ENCODE measurements around the gene PGGT1B. TPM values are rescaled to one million over a fixed set of nuclear protein-coding genes. Genes with fewer than 3 reads are reported as not detected.

Gene PGGT1B
- 14.1 TPM for total RNA-seq

DNA sequence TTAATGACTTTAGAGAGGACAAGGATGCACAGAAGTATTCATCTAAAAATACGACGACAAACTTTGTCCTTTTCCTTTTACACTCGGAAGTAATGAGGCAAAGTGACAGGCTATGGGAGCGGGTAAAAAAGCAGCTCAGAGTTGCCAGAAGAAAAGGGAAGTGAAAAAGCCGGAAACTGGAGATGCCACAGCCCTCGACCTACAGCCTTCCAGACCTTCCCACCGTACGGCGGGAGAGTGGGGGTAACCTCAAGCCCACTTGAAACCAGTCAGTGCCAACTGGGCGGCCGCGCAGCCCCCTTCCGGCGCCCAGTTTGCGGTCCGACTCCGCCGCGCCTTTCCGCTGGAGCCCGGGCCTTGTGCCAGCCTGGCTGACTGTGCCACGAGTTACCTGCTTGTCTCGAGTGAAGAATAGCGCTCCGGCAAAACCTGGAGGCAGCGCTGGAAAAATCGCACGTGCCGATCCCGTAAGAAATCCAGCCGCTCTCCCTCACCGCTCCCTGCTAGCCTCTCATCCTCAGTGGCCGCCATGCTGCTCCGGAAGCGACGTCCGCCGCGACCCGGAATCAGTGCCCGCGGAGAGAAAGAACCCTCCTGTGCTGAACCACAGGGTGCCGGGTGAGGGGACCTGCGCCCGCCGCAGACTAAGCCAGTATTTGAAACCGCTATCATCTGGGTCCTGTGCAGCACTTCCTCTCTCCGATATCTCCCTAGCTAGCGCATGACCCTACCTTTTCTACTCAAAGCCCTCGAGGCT, at the start of gene PGGT1B:
Gene PGGT1B, minus strand, starts transcription at position 557 of the 757 bp plus-strand sequence. Its CDS starts 26 bp downstream, at position 531.
- H3K9me3 ChIP-seq (ENCODE audit: control insufficient read depth in 3 of 3, low read length in 3 of 3) = no peaks in the 10 kb centered on the region
- H3K27me3 ChIP-seq (ENCODE audit: control insufficient read depth in 3 of 3, insufficient read depth in 3 of 3, low read length in 3 of 3) = no peaks in the 10 kb centered on the region
- H3K4me3 ChIP-seq (ENCODE audit: low read length in 3 of 3) = peak within 1 kb of the TSS; percentile 89 to 96 (median 92)
- no peaks in the 10 kb centered on the region for H3K36me3 ChIP-seq (ENCODE audit: control insufficient read depth in 3 of 3, insufficient read depth in 3 of 3, low read length in 3 of 3)
- H3K27ac ChIP-seq (ENCODE audit: low read depth, low read length) = peak within 1 kb of the TSS; percentile 61
- H3K4me1 ChIP-seq (ENCODE audit: control insufficient read depth in 3 of 3, insufficient read depth in 3 of 3, low read length in 3 of 3) = peaks cover 13 to 20% (median 18%) of the 10 kb centered on the region in 3 donors
- peak within 1 kb of the TSS; percentile 91 to 92 (median 92) for H3K9ac ChIP-seq (ENCODE audit: low read depth in 1 of 3, low read length in 3 of 3)

DNA sequence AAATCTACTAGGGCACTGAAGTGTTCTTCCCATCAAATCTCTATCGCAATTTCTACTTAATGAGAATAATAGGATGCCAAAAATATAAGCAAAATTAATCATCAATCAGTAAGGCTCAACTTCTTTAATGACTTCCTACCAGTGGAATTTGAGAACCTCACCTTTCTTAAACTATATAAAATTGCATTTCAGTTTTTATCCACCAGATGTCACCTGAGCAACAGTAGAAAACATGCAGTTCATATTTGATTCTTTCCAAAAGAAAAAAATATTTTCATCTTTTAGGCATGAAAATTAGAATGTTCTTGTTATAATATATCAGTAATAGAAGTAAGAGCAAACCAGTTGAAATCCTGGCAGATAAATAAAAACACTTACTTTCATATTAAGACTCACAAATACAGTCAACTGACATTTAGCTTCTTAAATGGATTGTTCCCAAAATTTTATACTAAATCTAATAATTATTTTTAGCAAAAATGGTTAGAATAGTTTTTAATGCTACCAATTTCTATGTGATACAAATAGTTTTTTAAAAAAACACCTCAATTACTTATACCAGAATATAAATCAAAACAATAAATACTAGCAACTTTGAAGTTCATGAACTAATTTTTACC, 47.2 kb upstream of the PGGT1B start:
- Histone ChIP-seq H3K27ac (ENCODE audit: low read depth, low read length) (no peak overlapping the region), H3K27me3 (ENCODE audit: control insufficient read depth in 3 of 3, insufficient read depth in 3 of 3, low read length in 3 of 3) (no peaks in the 10 kb centered on the region), H3K9me3 (ENCODE audit: control insufficient read depth in 3 of 3, low read length in 3 of 3) (no peaks in the 10 kb centered on the region), H3K9ac (ENCODE audit: low read depth in 1 of 3, low read length in 3 of 3) (no peak overlapping the region), H3K4me1 (ENCODE audit: control insufficient read depth in 3 of 3, insufficient read depth in 3 of 3, low read length in 3 of 3) (no peaks in the 10 kb centered on the region), H3K36me3 (ENCODE audit: control insufficient read depth in 3 of 3, insufficient read depth in 3 of 3, low read length in 3 of 3) (no peaks in the 10 kb centered on the region), H3K4me3 (ENCODE audit: low read length in 3 of 3) (no peak overlapping the region)

DNA sequence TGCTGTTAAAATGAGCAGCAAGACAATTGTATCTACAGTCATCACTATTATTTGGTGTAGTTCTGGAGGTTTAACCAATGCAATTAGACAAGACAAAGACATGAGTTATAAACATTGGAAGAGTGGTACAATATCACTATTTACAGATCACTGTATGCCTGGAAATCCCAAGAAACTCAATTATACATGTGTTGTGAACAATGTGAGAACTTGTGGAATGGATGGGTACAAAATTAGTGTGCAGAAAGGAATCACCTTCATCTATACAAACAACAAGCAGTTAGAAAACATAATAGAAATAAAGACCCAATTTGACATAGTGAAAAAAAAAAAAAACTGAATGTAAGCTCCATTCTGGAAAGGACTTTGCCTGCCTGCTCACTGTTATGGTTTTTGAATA, 46.1 kb upstream of the PGGT1B start:
- H3K36me3 ChIP-seq (ENCODE audit: control insufficient read depth in 3 of 3, insufficient read depth in 3 of 3, low read length in 3 of 3) = no peaks in the 10 kb centered on the region
- H3K4me3 ChIP-seq (ENCODE audit: low read length in 3 of 3) = no peak overlapping the region
- H3K27ac ChIP-seq (ENCODE audit: low read depth, low read length) = no peak overlapping the region
- H3K9me3 ChIP-seq (ENCODE audit: control insufficient read depth in 3 of 3, low read length in 3 of 3) = no peaks in the 10 kb centered on the region
- H3K9ac ChIP-seq (ENCODE audit: low read depth in 1 of 3, low read length in 3 of 3) = no peak overlapping the region
- H3K27me3 ChIP-seq (ENCODE audit: control insufficient read depth in 3 of 3, insufficient read depth in 3 of 3, low read length in 3 of 3) = no peaks in the 10 kb centered on the region
- no peaks in the 10 kb centered on the region for H3K4me1 ChIP-seq (ENCODE audit: control insufficient read depth in 3 of 3, insufficient read depth in 3 of 3, low read length in 3 of 3)

DNA sequence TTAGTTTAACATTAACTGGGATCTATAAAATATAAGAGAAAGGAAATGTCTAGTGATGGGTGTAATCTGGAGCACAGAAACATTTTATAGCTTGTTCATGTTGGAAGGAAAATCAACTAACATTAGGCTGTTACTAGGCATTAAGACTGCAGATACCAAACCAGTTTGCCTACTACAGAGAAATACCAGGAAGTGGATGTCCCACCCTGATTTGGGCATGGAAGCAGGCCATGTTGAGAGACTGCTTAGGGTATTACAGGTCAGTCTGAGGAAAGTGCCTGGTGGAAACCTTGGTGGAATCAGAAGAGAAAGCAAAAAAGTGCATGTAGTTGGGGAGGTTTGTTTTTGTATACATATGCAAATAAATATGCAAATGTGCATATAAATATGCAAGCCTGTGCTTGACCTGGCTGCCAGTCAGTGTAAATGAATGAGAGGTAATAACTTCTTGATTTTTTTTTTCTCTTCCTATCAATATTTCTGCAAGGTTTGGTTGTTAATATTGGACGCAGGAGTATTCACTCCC, 43.4 kb upstream of the PGGT1B start:
- Histone ChIP-seq H3K9me3 (ENCODE audit: control insufficient read depth in 3 of 3, low read length in 3 of 3) (no peaks in the 10 kb centered on the region), H3K27ac (ENCODE audit: low read depth, low read length) (no peak overlapping the region), H3K4me3 (ENCODE audit: low read length in 3 of 3) (no peak overlapping the region), H3K27me3 (ENCODE audit: control insufficient read depth in 3 of 3, insufficient read depth in 3 of 3, low read length in 3 of 3) (no peaks in the 10 kb centered on the region), H3K9ac (ENCODE audit: low read depth in 1 of 3, low read length in 3 of 3) (no peak overlapping the region), H3K4me1 (ENCODE audit: control insufficient read depth in 3 of 3, insufficient read depth in 3 of 3, low read length in 3 of 3) (no peaks in the 10 kb centered on the region), H3K36me3 (ENCODE audit: control insufficient read depth in 3 of 3, insufficient read depth in 3 of 3, low read length in 3 of 3) (no peaks in the 10 kb centered on the region)

DNA sequence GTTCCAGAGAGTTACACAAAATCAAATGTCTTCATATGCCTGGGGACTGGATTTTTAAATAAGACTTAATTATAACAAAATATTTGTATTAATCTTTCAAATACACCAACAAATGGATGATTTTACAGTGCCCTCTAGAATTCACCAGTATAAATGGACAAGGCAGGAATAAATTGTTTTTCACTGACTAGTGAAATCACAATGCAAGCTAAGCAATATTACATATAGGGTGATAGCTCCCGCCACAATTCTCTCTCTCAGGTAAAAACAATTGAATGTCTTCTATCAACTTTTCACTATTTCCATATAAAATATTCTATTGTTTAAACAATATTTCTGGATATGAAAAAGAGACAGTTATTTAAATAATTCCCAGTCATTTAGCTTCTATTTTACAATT, 41.8 kb upstream of the PGGT1B start:
- Histone ChIP-seq H3K4me1 (ENCODE audit: control insufficient read depth in 3 of 3, insufficient read depth in 3 of 3, low read length in 3 of 3) (no peaks in the 10 kb centered on the region), H3K27me3 (ENCODE audit: control insufficient read depth in 3 of 3, insufficient read depth in 3 of 3, low read length in 3 of 3) (no peaks in the 10 kb centered on the region), H3K27ac (ENCODE audit: low read depth, low read length) (no peak overlapping the region), H3K4me3 (ENCODE audit: low read length in 3 of 3) (no peak overlapping the region), H3K9me3 (ENCODE audit: control insufficient read depth in 3 of 3, low read length in 3 of 3) (no peaks in the 10 kb centered on the region), H3K36me3 (ENCODE audit: control insufficient read depth in 3 of 3, insufficient read depth in 3 of 3, low read length in 3 of 3) (no peaks in the 10 kb centered on the region), H3K9ac (ENCODE audit: low read depth in 1 of 3, low read length in 3 of 3) (no peak overlapping the region)

DNA sequence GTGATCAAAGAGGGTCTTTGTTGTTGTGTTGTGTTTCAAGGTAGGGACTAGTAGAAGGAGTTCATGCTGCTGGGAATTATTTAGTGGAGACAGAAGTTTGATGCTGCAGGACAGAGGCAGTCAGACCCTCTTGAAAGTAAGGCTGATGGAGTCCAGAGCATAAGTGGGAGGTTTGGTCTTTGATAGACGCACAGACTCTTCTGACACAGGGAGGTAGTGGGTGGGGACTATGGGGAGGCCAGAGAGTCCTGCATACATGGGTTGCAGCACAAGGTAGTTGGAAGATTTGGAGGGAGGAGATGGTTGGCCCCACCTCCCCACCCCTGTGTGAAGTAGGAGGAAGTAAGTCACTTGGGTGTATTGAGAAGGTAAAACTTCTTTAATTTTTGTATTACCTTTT, 36.1 kb upstream of the PGGT1B start:
- Histone ChIP-seq H3K27me3 (ENCODE audit: control insufficient read depth in 3 of 3, insufficient read depth in 3 of 3, low read length in 3 of 3) (no peaks in the 10 kb centered on the region), H3K27ac (ENCODE audit: low read depth, low read length) (no peak overlapping the region), H3K9ac (ENCODE audit: low read depth in 1 of 3, low read length in 3 of 3) (no peak overlapping the region), H3K4me3 (ENCODE audit: low read length in 3 of 3) (no peak overlapping the region), H3K9me3 (ENCODE audit: control insufficient read depth in 3 of 3, low read length in 3 of 3) (no peaks in the 10 kb centered on the region), H3K36me3 (ENCODE audit: control insufficient read depth in 3 of 3, insufficient read depth in 3 of 3, low read length in 3 of 3) (no peaks in the 10 kb centered on the region), H3K4me1 (ENCODE audit: control insufficient read depth in 3 of 3, insufficient read depth in 3 of 3, low read length in 3 of 3) (peaks cover 6 to 8% (median 8%) of the 10 kb centered on the region in 3 donors)

DNA sequence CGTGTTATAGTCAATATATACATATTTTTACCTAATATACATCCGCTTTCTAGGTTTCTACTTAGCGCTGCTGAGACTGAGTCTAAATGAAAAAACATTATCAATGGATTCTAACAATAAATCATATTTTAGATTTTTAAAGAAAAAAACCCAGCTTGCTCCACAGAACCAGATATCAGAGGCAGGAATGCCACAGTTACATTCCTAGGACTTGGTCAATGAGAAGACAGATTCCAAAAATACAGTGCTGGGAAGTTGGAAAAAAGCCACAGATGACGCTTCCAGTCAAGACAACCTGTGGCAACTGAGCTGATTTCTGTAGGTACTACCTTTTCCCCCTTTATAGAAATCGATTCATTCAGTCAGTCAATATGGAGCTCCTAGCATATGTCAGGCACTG, 34.4 kb upstream of the PGGT1B start:
- Histone ChIP-seq H3K27ac (ENCODE audit: low read depth, low read length) (no peak overlapping the region), H3K36me3 (ENCODE audit: control insufficient read depth in 3 of 3, insufficient read depth in 3 of 3, low read length in 3 of 3) (no peaks in the 10 kb centered on the region), H3K27me3 (ENCODE audit: control insufficient read depth in 3 of 3, insufficient read depth in 3 of 3, low read length in 3 of 3) (no peaks in the 10 kb centered on the region), H3K9me3 (ENCODE audit: control insufficient read depth in 3 of 3, low read length in 3 of 3) (peaks cover 0 to 2% (median 0%) of the 10 kb centered on the region in 3 donors), H3K9ac (ENCODE audit: low read depth in 1 of 3, low read length in 3 of 3) (no peak overlapping the region), H3K4me3 (ENCODE audit: low read length in 3 of 3) (no peak overlapping the region), H3K4me1 (ENCODE audit: control insufficient read depth in 3 of 3, insufficient read depth in 3 of 3, low read length in 3 of 3) (peaks cover 6 to 8% (median 8%) of the 10 kb centered on the region in 3 donors)

DNA sequence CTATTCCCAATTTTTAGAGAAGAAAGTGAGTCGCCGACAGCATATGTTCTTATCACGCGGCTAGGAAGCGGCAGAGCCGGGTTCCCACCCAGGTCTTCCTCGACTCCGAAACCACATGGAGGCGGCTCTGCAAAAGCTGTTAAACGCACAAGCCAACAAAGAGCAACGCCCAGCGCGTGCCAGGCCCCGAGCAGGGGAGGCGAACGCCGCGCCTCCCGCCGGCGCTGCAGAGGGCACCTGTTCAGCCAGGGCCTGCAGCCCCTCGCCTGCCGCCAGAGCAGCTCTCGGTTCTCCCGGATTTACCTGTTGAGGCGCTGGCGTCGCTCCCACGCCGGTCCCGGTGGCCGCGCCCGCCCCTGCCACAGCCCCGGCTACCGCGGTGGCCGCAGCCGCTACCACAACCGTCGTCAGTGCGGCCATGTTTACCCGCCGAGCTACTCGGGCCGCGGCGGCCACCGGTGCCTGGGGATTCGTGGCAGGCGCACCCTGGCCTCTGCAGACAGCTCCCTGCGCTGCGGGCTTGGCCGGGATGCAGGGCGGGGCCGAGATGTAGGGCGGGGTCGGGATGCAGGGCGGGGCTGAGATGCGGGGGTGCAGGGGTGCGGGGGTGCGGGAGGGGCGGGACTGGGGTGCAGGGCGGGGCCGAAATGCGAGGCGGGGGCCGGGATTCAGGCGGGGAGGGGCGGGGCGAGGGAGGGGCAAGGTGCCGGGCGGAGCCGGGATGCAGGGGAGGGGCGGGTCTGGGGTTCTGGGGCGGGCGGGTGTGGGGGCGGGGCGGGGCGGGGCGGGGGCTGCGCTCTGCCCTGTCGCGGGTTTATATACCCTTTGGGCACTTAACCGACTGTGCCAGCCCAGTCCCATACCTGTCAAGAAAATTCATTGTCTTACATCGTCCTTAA, 33.7 kb upstream of the PGGT1B start, which contains the start of gene CCDC112:
Gene CCDC112, minus strand, starts transcription at position 531 of the 899 bp plus-strand sequence. Its CDS starts 111 bp downstream, at position 420.
- Histone ChIP-seq H3K9me3 (ENCODE audit: control insufficient read depth in 3 of 3, low read length in 3 of 3) (peaks cover 0 to 2% (median 0%) of the 10 kb centered on the region in 3 donors), H3K27ac (ENCODE audit: low read depth, low read length) (no peak within 1 kb of the TSS), H3K4me1 (ENCODE audit: control insufficient read depth in 3 of 3, insufficient read depth in 3 of 3, low read length in 3 of 3) (peaks cover 6 to 8% (median 8%) of the 10 kb centered on the region in 3 donors), H3K9ac (ENCODE audit: low read depth in 1 of 3, low read length in 3 of 3) (peak within 1 kb of the TSS; percentile 69 to 85 (median 75)), H3K27me3 (ENCODE audit: control insufficient read depth in 3 of 3, insufficient read depth in 3 of 3, low read length in 3 of 3) (no peaks in the 10 kb centered on the region), H3K4me3 (ENCODE audit: low read length in 3 of 3) (peak within 1 kb of the TSS; percentile 76 to 85 (median 82)), H3K36me3 (ENCODE audit: control insufficient read depth in 3 of 3, insufficient read depth in 3 of 3, low read length in 3 of 3) (no peaks in the 10 kb centered on the region)

DNA sequence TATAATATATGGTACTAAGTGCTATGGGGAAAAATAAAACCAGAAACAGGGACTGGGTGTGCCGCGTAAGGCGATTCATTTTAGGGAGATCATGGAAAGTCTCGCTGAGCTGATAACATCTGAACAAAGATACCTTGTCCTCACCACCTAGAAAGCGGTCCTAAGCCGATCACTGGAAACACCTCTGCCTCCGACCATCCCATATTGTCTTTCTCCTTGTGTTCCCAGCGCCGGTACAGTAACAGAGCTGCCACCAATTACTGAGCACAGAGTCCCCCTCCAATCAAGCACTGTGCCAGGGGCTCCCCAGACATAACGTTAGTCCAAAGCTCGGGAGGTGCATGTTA, 33.1 kb upstream of the PGGT1B start:
- Histone ChIP-seq H3K36me3 (ENCODE audit: control insufficient read depth in 3 of 3, insufficient read depth in 3 of 3, low read length in 3 of 3) (no peaks in the 10 kb centered on the region), H3K27me3 (ENCODE audit: control insufficient read depth in 3 of 3, insufficient read depth in 3 of 3, low read length in 3 of 3) (no peaks in the 10 kb centered on the region), H3K27ac (ENCODE audit: low read depth, low read length) (no peak overlapping the region), H3K9me3 (ENCODE audit: control insufficient read depth in 3 of 3, low read length in 3 of 3) (peaks cover 0 to 2% (median 0%) of the 10 kb centered on the region in 3 donors), H3K4me3 (ENCODE audit: low read length in 3 of 3) (peak overlapping the region; percentile 76 to 85 (median 82)), H3K4me1 (ENCODE audit: control insufficient read depth in 3 of 3, insufficient read depth in 3 of 3, low read length in 3 of 3) (peaks cover 6 to 8% (median 8%) of the 10 kb centered on the region in 3 donors), H3K9ac (ENCODE audit: low read depth in 1 of 3, low read length in 3 of 3) (peak overlapping the region; percentile 69 to 85 (median 75))

Data from skeletal muscle tissue (tissue), 4 donors.